ENCODE results near the gene TAF1C.

DNA sequence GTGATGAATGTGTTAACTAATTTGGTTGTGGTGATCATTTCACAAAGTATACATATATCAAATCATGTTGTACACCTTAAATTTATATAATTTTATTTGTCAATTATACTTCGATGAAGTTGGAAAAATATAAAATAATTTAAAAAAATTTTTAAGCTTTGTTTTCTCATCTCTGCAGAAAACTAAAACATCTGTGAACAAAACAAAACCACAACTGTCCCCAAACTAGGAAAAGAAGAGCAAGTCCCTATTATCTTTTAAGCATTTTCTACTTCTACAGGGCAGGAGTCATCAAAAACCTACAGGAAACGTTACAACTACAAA lies 48.4 kb downstream of the TAF1C start:
- no peak for TF ChIP-seq SIN3A (IDR thresholded peaks at IDR 0.05; ENCODE audit: borderline replicate concordance, insufficient read depth, low read depth, low read length)
- no peak for TF ChIP-seq POLR2AphosphoS5 (IDR thresholded peaks at IDR 0.05; ENCODE audit: low read depth, low read length)
- TF ChIP-seq, protein P1, sequence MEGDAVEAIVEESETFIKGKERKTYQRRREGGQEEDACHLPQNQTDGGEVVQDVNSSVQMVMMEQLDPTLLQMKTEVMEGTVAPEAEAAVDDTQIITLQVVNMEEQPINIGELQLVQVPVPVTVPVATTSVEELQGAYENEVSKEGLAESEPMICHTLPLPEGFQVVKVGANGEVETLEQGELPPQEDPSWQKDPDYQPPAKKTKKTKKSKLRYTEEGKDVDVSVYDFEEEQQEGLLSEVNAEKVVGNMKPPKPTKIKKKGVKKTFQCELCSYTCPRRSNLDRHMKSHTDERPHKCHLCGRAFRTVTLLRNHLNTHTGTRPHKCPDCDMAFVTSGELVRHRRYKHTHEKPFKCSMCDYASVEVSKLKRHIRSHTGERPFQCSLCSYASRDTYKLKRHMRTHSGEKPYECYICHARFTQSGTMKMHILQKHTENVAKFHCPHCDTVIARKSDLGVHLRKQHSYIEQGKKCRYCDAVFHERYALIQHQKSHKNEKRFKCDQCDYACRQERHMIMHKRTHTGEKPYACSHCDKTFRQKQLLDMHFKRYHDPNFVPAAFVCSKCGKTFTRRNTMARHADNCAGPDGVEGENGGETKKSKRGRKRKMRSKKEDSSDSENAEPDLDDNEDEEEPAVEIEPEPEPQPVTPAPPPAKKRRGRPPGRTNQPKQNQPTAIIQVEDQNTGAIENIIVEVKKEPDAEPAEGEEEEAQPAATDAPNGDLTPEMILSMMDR (IDR thresholded peaks at IDR 0.05) = no peak
- TF ChIP-seq, protein P2, sequence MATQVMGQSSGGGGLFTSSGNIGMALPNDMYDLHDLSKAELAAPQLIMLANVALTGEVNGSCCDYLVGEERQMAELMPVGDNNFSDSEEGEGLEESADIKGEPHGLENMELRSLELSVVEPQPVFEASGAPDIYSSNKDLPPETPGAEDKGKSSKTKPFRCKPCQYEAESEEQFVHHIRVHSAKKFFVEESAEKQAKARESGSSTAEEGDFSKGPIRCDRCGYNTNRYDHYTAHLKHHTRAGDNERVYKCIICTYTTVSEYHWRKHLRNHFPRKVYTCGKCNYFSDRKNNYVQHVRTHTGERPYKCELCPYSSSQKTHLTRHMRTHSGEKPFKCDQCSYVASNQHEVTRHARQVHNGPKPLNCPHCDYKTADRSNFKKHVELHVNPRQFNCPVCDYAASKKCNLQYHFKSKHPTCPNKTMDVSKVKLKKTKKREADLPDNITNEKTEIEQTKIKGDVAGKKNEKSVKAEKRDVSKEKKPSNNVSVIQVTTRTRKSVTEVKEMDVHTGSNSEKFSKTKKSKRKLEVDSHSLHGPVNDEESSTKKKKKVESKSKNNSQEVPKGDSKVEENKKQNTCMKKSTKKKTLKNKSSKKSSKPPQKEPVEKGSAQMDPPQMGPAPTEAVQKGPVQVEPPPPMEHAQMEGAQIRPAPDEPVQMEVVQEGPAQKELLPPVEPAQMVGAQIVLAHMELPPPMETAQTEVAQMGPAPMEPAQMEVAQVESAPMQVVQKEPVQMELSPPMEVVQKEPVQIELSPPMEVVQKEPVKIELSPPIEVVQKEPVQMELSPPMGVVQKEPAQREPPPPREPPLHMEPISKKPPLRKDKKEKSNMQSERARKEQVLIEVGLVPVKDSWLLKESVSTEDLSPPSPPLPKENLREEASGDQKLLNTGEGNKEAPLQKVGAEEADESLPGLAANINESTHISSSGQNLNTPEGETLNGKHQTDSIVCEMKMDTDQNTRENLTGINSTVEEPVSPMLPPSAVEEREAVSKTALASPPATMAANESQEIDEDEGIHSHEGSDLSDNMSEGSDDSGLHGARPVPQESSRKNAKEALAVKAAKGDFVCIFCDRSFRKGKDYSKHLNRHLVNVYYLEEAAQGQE (IDR thresholded peaks at IDR 0.05; ENCODE audit: insufficient read depth in 1 of 2, low read depth in 2 of 2, low read length in 1 of 2) = no peak
